Mesodermal cell (in vitro differentiated cells): Measurements from ENCODE around the gene CELF1.

Experiments
- H3K27ac ChIP-seq: 2 replicates; pipeline ENCODE4 v1.7.0; 2013; ENCODE audit warnings: mild to moderate bottlenecking, low read depth, low read length, moderate library complexity; ENCODE audit not compliant: severe bottlenecking
- H3K36me3 ChIP-seq: 2 replicates; pipeline ENCODE4 v1.7.1; 2013; ENCODE audit warnings: mild to moderate bottlenecking, low read length, moderate library complexity; ENCODE audit not compliant: control insufficient read depth, insufficient read depth
- H3K4me1 ChIP-seq: one replicate; pipeline ENCODE4 v1.7.1; 2013; ENCODE audit warnings: mild to moderate bottlenecking, low read length; ENCODE audit not compliant: insufficient read depth, control insufficient read depth, poor library complexity, severe bottlenecking
- H3K4me3 ChIP-seq: 2 replicates; pipeline ENCODE4 v1.7.0; 2013; ENCODE audit warnings: low read length, control low read depth, mild to moderate bottlenecking; ENCODE audit not compliant: insufficient read depth, poor library complexity, severe bottlenecking; ENCODE audit errors: extremely low read depth
- H3K9me3 ChIP-seq: 2 replicates; pipeline ENCODE4 v1.7.1; 2013; ENCODE audit warnings: mild to moderate bottlenecking, low read length, moderate library complexity; ENCODE audit not compliant: control insufficient read depth
- WGBS, 2 experiments: methylation state at CpG; one replicate each; pipeline ENCODE4 v1.1.5; 2013; ENCODE audit warnings: missing lambda C conversion rate in 2 of 2; ENCODE audit not compliant: insufficient coverage in 2 of 2; 5-methylcytosine and 5-hydroxymethylcytosine counted together

The CELF1 gene

GRCh38 chr11:47487421-47487820, 65.5 kb downstream of the CELF1 start:
- no peak overlapping the region for H3K27ac ChIP-seq
- peaks cover 78% of the 10 kb centered on the region for H3K36me3 ChIP-seq
- no CpG with 5 or more reads among the region's 2 CpGs for WGBS, 2 experiments

GRCh38 chr11:47485107-47485506, 67.8 kb downstream of the CELF1 start:
- H3K9me3 ChIP-seq: no peaks in the 10 kb centered on the region
- H3K36me3 ChIP-seq: peaks cover 89% of the 10 kb centered on the region
- no peak overlapping the region for H3K27ac ChIP-seq
- 100% methylated on average over 7 of the region's 7 CpGs for WGBS, 2 experiments
- H3K4me3 ChIP-seq: no peak overlapping the region
- H3K4me1 ChIP-seq: no peaks in the 10 kb centered on the region

More at GRCh38 chr11:47487421-47487820, 65.5 kb downstream of the CELF1 start:
- Histone ChIP-seq H3K4me1 (no peaks in the 10 kb centered on the region), H3K4me3 (no peak overlapping the region), H3K9me3 (no peaks in the 10 kb centered on the region)

- Histone ChIP-seq H3K27ac (no peak overlapping the region), H3K4me3 (no peak overlapping the region), H3K4me1 (peaks cover 6% of the 10 kb centered on the region), H3K9me3 (no peaks in the 10 kb centered on the region), H3K36me3 (peaks cover 98% of the 10 kb centered on the region)
- WGBS, 2 experiments: 100% methylated on average over 1 of the region's 1 CpG; no CpG with 5 or more reads in 1 of the 2 experiments
Observed at GRCh38 chr11:47483457-47483856, 69.5 kb downstream of the CELF1 start.

GRCh38 chr11:47480762-47481161, 72.2 kb downstream of the CELF1 start:
- WGBS, 2 experiments: 87% methylated on average over 3 of the region's 6 CpGs; no CpG with 5 or more reads in 1 of the 2 experiments
- Histone ChIP-seq H3K36me3 (peaks cover 99% of the 10 kb centered on the region), H3K4me1 (peaks cover 28% of the 10 kb centered on the region), H3K4me3 (no peak overlapping the region), H3K27ac (no peak overlapping the region), H3K9me3 (no peaks in the 10 kb centered on the region)

- Histone ChIP-seq H3K9me3 (no peaks in the 10 kb centered on the region), H3K4me1 (peaks cover 47% of the 10 kb centered on the region), H3K36me3 (peaks cover 100% of the 10 kb centered on the region), H3K4me3 (no peak overlapping the region), H3K27ac (no peak overlapping the region)
- 100% methylated on average over 4 to 5 of the region's 5 CpGs for WGBS, 2 experiments
Observed at GRCh38 chr11:47478651-47479329, 74.1 kb downstream of the CELF1 start.

- peaks cover 100% of the 10 kb centered on the region for H3K36me3 ChIP-seq
- no peaks in the 10 kb centered on the region for H3K9me3 ChIP-seq
- H3K4me1 ChIP-seq: peaks cover 51% of the 10 kb centered on the region
- H3K27ac ChIP-seq: no peak overlapping the region
- H3K4me3 ChIP-seq: no peak overlapping the region
- WGBS, 2 experiments: 100% methylated on average over 1 of the region's 4 CpGs
Observed at GRCh38 chr11:47477753-47478152, 75.2 kb downstream of the CELF1 start.

GRCh38 chr11:47477323-47477722, 75.6 kb downstream of the CELF1 start:
- peaks cover 100% of the 10 kb centered on the region for H3K36me3 ChIP-seq
- no peaks in the 10 kb centered on the region for H3K9me3 ChIP-seq
- H3K27ac ChIP-seq: no peak overlapping the region
- no peak overlapping the region for H3K4me3 ChIP-seq
- peaks cover 51% of the 10 kb centered on the region for H3K4me1 ChIP-seq

DNA sequence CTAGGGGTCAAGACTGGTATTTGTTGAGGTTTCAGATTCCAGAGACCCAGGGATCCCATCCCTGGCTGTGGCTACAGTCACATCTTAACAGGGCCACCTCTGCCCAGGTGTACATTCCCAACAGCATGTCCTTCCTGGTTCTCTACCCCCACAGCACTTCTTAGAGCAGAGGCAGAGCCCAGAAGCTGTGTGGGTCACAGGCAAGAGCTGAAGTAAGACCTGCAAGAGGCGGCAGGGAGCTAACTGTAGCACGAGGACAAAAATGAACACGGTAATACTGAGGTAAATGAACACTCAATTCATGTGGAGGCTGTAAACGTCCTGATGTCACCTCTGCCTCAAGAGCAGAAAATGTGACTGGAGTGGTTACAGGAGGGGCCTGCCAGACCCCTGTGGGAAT, 82.3 kb downstream of the CELF1 start:
- Histone ChIP-seq H3K4me3 (no peak overlapping the region), H3K9me3 (no peaks in the 10 kb centered on the region), H3K4me1 (peaks cover 32% of the 10 kb centered on the region), H3K36me3 (peaks cover 88% of the 10 kb centered on the region), H3K27ac (no peak overlapping the region)
- 95 to 100% methylated on average over 4 of the region's 4 CpGs for WGBS, 2 experiments

DNA sequence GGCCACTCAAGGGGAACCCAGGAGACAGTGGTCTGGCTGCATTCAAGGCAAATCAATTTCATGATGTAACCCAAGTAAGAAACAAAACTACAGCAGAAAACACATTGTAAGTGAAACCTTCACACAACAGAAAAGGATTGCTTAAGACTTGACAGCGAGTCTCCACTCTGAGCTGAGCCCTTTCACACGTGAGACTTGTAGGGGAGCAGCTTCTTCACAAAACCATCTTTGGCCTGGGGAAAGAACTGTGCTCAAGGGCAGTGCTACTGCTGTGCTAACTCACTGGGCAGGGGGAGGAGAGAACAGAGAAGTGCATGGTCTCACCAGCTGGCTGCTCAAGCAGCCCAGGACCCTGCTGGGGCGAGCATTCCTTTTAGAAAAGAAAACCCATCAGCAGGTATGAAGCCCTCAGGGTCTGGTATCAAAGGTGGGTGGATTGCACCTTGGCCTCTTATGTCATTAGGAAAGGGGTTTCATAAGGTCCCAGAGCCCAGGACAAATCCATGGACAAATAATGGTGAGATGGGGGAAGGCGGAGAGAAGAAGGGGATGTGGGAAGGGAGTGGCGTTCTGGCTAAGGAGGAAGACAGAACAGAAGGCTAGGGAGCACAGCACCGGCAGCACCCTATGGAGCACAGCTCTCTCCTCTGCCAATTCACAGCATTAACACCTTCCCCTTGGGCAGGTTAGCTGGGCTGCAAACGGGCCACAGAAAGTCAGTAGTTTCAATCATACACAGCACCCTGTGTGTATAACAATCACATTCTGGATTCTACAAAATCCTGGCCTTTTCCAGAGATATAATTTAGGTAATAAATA, 83.4 kb downstream of the CELF1 start:
- Histone ChIP-seq H3K4me3 (no peak overlapping the region), H3K9me3 (no peaks in the 10 kb centered on the region), H3K4me1 (peaks cover 21% of the 10 kb centered on the region), H3K36me3 (peaks cover 88% of the 10 kb centered on the region), H3K27ac (no peak overlapping the region)
- WGBS, 2 experiments: 87 to 97% methylated on average over 4 to 5 of the region's 7 CpGs

DNA sequence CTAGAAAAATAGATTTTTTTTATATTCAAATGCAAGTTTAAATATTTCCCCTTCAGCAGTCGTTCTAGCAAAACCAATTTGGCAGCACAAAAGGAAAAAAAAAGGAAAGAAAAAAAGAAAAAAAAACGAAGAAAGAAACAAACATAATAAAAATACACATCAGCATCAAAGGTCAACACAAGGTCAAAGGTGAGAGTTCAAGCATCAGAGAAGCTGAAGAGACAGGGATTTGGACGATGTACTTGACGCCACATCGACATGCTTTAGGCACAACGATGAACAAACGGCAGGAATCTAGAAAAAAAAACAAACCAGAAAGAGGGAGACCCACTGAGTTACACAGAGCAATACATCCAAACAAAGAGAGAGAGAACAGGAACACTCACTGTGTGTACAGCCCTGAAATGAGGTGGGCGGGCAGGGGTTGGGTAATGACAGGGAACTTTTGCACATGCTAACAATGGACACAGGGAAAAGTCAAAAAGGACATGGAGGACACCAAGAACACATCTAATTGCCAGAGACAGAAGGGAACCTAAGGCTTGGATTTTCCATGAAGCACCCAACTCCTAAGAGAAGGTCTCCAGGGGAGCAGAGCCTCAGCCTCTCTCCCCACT, 84.2 kb downstream of the CELF1 start:
- Histone ChIP-seq H3K27ac (no peak overlapping the region), H3K9me3 (no peaks in the 10 kb centered on the region), H3K4me3 (no peak overlapping the region), H3K36me3 (peaks cover 87% of the 10 kb centered on the region), H3K4me1 (peaks cover 13% of the 10 kb centered on the region)
- WGBS, 2 experiments: 94 to 100% methylated on average over 1 to 5 of the region's 8 CpGs
